ENCODE data around the gene CEP104. TPM values are rescaled to one million over a fixed set of nuclear protein-coding genes. Genes with fewer than 3 reads are reported as not detected.

The CEP104 gene
- total RNA-seq, 4 donors from 2014 or later: 26.0 to 41.6 (median 30.8) TPM

DNA sequence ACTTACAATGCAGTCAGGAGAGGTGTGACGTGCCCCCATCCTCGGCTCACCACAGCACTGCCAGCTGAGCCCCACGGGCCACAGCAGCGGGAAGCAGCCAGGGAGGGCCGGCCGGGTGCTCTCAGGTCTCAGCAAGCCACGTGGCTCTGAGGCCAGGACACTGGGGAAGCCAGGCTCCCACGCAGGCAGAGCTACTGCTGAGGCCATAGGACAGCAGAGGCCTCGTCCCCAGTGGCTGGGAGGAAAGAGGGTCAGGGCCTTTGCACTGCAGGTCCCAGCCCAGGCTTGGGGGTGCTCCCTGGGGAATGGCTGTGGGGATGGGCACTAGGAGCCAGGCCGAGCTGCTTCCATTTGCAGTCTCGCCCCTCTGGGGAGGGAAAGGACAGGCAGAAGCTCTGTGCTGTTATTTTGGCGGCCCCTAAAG lies 66.5 kb downstream of the CEP104 start:
- WGBS, 2 donors: 59 to 73% methylated on average over 7 to 10 of the region's 12 CpGs
- no peak for DNase-seq
- Histone ChIP-seq H3K9me3 (no peaks in the 10 kb centered on the region), H3K27me3 (no peaks in the 10 kb centered on the region), H3K27ac (no peak overlapping the region), H3K36me3 (peaks cover 9 to 23% of the 10 kb centered on the region in 2 donors), H3K4me3 (replicated peaks in 1 of 3) (no peak overlapping the region), H3K4me1 (peaks cover 22 to 24% of the 10 kb centered on the region in 2 donors)
- TF ChIP-seq POLR2A (IDR thresholded peaks at IDR 0.05): no peak
- TF ChIP-seq, protein P1, sequence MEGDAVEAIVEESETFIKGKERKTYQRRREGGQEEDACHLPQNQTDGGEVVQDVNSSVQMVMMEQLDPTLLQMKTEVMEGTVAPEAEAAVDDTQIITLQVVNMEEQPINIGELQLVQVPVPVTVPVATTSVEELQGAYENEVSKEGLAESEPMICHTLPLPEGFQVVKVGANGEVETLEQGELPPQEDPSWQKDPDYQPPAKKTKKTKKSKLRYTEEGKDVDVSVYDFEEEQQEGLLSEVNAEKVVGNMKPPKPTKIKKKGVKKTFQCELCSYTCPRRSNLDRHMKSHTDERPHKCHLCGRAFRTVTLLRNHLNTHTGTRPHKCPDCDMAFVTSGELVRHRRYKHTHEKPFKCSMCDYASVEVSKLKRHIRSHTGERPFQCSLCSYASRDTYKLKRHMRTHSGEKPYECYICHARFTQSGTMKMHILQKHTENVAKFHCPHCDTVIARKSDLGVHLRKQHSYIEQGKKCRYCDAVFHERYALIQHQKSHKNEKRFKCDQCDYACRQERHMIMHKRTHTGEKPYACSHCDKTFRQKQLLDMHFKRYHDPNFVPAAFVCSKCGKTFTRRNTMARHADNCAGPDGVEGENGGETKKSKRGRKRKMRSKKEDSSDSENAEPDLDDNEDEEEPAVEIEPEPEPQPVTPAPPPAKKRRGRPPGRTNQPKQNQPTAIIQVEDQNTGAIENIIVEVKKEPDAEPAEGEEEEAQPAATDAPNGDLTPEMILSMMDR (IDR thresholded peaks at IDR 0.05): no peak
- intact Hi-C loops (cut with DNase I): loop anchor here (10.0 kb wide), 1 partner anchor 146 kb away; no protein-coding TSS in a partner anchor

DNA sequence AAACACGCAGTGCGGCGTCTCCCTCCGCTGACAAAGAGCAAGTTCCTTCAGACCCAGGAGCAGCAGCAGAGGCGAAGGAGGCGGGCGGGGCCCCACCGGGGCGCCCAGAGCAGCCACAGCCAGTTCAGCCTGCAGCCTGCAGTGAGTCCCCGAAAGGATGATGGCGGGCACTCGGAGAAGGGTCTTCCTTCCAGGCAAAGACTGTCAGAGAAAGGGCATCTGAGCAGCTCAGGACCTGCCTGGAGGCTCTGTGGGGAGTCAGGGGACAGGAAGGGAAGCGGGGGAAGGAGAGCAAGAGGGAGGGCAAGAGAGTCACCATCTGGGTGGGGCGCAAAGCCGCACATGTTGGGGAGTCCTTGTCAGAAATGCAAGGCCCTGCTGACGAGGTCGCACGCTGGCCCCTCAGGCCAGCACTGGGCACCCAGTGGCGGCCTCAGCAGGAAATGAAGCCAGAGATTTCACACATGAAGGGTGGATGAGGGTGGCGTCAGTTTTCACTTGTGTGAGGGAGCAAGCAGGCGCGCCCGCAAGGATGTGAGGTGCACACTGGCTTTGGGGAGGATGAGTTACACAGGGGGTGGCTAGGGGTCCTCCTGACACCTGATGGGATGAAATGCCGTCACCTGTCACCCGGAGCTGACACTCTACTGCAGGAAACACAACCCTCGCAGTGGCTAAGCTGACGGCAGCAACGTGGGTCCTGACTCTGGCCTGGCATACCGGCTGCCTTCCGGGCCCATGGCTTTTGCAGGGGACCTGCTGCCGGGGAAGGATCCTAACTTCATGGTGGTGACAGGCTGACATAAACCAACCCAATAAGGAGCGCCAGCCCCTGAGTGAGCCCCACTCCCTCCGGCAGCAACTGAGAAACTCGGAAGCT lies 67.3 kb downstream of the CEP104 start:
- TF ChIP-seq, protein P1 (IDR thresholded peaks at IDR 0.05): no peak
- TF ChIP-seq POLR2A (IDR thresholded peaks at IDR 0.05): no peak
- Histone ChIP-seq H3K27me3 (no peaks in the 10 kb centered on the region), H3K4me1 (peaks cover 13 to 16% of the 10 kb centered on the region in 2 donors), H3K9me3 (no peaks in the 10 kb centered on the region), H3K4me3 (replicated peaks in 1 of 3) (no peak overlapping the region), H3K36me3 (peaks cover 16 to 32% of the 10 kb centered on the region in 2 donors), H3K27ac (no peak overlapping the region)
- 92 to 94% methylated on average over 22 to 27 of the region's 34 CpGs for WGBS, 2 donors
- intact Hi-C loops (cut with DNase I): loop anchor here (10.0 kb wide), 1 partner anchor 145 kb away; no protein-coding TSS in a partner anchor
- DNase-seq: no peak

DNA sequence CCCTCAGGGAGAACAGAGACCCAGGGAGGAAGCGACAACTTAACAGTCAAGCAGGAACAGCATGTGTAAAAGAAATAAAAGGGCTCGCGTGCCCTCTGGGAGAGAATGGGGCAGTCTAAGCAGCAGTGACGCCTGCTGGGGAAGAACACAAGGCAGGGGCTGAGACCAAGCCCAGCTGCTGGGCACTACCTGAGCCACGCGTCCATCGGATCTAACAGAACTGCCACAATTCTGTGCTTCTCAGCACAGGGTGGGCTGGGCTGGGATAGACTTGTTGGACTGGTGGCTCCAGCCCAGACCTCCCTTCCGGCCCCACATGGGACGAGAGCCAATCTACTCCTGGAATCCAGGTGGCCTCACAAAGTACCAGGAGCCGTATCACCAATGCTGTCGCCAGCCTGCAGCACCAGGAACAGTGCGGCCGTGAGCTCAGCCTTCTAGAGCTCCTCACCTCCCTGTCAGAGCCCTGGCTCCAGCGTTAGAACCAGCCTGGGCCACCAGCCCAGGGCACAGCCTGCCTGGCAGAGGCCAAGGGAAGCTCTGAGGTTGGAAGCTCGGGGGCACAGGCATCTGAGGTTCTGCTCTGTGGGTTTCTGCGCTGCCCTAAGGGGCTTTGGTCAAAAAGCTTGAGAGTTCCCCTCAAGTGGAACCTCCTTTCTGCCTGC lies 68.1 kb downstream of the CEP104 start:
- H3K27ac ChIP-seq: no peak overlapping the region
- 92 to 95% methylated on average over 13 to 14 of the region's 16 CpGs for WGBS, 2 donors
- peaks cover 5 to 8% of the 10 kb centered on the region in 2 donors for H3K4me1 ChIP-seq
- DNase-seq: no peak
- H3K27me3 ChIP-seq: no peaks in the 10 kb centered on the region
- H3K9me3 ChIP-seq: no peaks in the 10 kb centered on the region
- TF ChIP-seq, protein P1 (IDR thresholded peaks at IDR 0.05): no peak
- no peak for TF ChIP-seq POLR2A (IDR thresholded peaks at IDR 0.05)
- H3K4me3 ChIP-seq (replicated peaks in 1 of 3): no peak overlapping the region
- intact Hi-C loops (cut with DNase I): no loop called here
- peaks cover 24 to 39% of the 10 kb centered on the region in 2 donors for H3K36me3 ChIP-seq

DNA sequence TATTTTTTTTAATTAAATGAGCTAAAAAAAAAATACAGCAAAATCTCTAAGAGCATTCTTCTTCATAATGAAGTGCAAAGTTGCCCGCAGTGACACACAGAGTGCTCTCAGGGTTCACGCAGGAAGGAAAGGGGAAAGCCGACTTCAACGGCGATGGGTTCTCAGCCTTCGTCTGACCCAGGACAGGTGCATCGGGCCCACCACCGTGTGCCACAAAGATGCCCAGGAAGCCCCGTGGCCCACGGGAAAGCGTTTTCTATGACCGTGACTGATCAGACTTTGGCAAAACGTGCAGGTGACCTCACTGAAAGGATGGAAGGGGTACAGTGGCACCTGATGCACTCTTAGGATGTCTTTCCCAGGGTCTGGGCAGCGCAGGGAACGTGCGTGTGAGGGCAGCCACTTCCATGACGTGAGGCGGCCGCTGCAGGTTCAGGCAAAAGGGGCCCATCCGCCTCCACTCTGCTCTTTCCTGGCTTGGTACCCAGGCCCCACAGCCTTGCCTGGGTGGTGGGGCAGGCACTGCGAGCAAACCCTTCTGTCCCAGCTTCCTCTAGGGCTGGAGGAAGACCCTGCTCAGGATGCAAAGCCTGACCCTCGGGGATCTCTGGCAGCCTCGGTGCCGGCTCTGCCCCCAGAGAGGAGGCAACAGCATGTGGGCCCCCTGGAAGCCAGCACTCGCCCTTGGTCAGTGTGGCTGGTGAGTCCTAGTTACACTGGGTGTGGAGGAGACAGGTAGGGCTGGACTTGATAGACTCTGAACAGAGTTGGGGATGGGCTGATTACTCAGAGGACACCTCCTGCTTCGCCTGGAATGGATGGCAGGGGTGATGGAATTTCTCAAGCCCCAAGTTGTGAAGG lies 69.0 kb downstream of the CEP104 start:
- WGBS, 2 donors: 91 to 93% methylated on average over 24 to 26 of the region's 26 CpGs
- H3K36me3 ChIP-seq: peaks cover 29 to 46% of the 10 kb centered on the region in 2 donors
- no peak for TF ChIP-seq POLR2A (IDR thresholded peaks at IDR 0.05)
- TF ChIP-seq, protein P1 (IDR thresholded peaks at IDR 0.05): no peak

More for the DNA sequence above, 69.0 kb downstream of the CEP104 start:
- H3K27me3 ChIP-seq: no peaks in the 10 kb centered on the region
- no peak overlapping the region for H3K4me3 ChIP-seq (replicated peaks in 1 of 3)
- no peak overlapping the region for H3K27ac ChIP-seq
- intact Hi-C loops (cut with DNase I): no loop called here
- DNase-seq: no peak
- H3K4me1 ChIP-seq: no peaks in the 10 kb centered on the region
- no peaks in the 10 kb centered on the region for H3K9me3 ChIP-seq
